HepG2 (cell line): ENCODE measurements around the gene COPS6. TPM values are rescaled to one million over a fixed set of nuclear protein-coding genes. Genes with fewer than 3 reads are reported as not detected.
A peak's percentile ranks its signal among the peaks of the same experiment; 100 is the strongest.

Experiments
- GPBP1L1 ChIP-seq: sonication (generic); formaldehyde crosslinking; IDR thresholded peaks from 2 replicates; pipeline ENCODE4 v1.5.0; 2020; ENCODE audit warnings: mild to moderate bottlenecking, missing genetic modification reagents
- HES4 ChIP-seq: sonication (generic); formaldehyde crosslinking; IDR thresholded peaks from 2 replicates; pipeline ENCODE4 v1.9.0; 2021; ENCODE audit warnings: mild to moderate bottlenecking, missing genetic modification reagents, borderline replicate concordance
- ISL2 ChIP-seq: sonication (generic); formaldehyde crosslinking; IDR thresholded peaks from 2 replicates; pipeline ENCODE4 v1.5.0; 2020; ENCODE audit warnings: missing genetic modification reagents
- MXI1 ChIP-seq: IDR thresholded peaks from 3 replicates; pipeline ENCODE4 v1.6.1; 2012; ENCODE audit warnings: low read depth, low read length, inconsistent platforms, borderline replicate concordance
- NR2C2 ChIP-seq: sonication (generic); formaldehyde crosslinking; IDR thresholded peaks from 2 replicates; pipeline ENCODE4 v1.4.0; 2020; ENCODE audit warnings: missing genetic modification reagents, mild to moderate bottlenecking, moderate library complexity, borderline replicate concordance
- RBFOX2 ChIP-seq: fragments of 200-400 bp; formaldehyde crosslinking; IDR thresholded peaks from 2 replicates; pipeline ENCODE4 v1.6.1; 2017; ENCODE audit warnings: low read depth, mild to moderate bottlenecking, low read length
- RFX3 ChIP-seq: IDR thresholded peaks from 2 replicates; pipeline ENCODE4 v1.6.1; 2016; ENCODE audit warnings: missing biosample characterization, missing genetic modification reagents
- RFXAP ChIP-seq: sonication (generic); formaldehyde crosslinking; IDR thresholded peaks from 2 replicates; pipeline ENCODE4 v1.4.0; 2020; ENCODE audit warnings: missing genetic modification reagents, borderline replicate concordance
- TEAD3 ChIP-seq: optimal IDR thresholded peaks from 2 replicates; pipeline ENCODE3; 2016; ENCODE audit warnings: borderline replicate concordance
- ZNF430 ChIP-seq: sonication (generic); formaldehyde crosslinking; IDR thresholded peaks from 2 replicates; pipeline ENCODE4 v1.9.0; 2021; ENCODE audit warnings: mild to moderate bottlenecking, missing genetic modification reagents
- ZNF543 ChIP-seq: sonication (generic); formaldehyde crosslinking; IDR thresholded peaks from 2 replicates; pipeline ENCODE4 v1.4.0; 2020; ENCODE audit warnings: mild to moderate bottlenecking, missing genetic modification reagents
- ZNF570 ChIP-seq: sonication (generic); formaldehyde crosslinking; IDR thresholded peaks from 2 replicates; pipeline ENCODE4 v1.4.0; 2020; ENCODE audit warnings: mild to moderate bottlenecking, missing genetic modification reagents, borderline replicate concordance
- ZNF574 ChIP-seq: sonication (generic); formaldehyde crosslinking; IDR thresholded peaks from 2 replicates; pipeline ENCODE4 v1.4.0; 2020; ENCODE audit warnings: missing genetic modification reagents
- ZNF616 ChIP-seq: sonication (generic); formaldehyde crosslinking; IDR thresholded peaks from 2 replicates; pipeline ENCODE4 v1.5.0; 2020; ENCODE audit warnings: low read depth, mild to moderate bottlenecking, missing genetic modification reagents
- ZSCAN9 ChIP-seq: IDR thresholded peaks from 2 replicates; pipeline ENCODE4 v1.6.1; 2016; ENCODE audit warnings: borderline replicate concordance
- polyA plus RNA-seq, 8 experiments: library from polyadenylated mRNA; depleted of rRNA in 3 of 8; stranded (reverse) in 7 of 8; unstranded in 1 of 8; fragments of >200 nt; fragmentation: Illumina TruSeq in 4 of 8; extraction: Trizol in 4 of 8; gene quantifications; 2 replicates each; pipeline versions ENCODE4 v1.2.1 to v1.2.3, GENCODE V29; 2011 to 2016; ENCODE audit warnings: low read depth in 4 of 8, missing spikeins in 1 of 8, mixed read lengths in 1 of 8; ENCODE audit not compliant: insufficient read depth in 1 of 8
- total RNA-seq, 5 experiments: library from RNA; depleted of rRNA; stranded (reverse); fragments of >200 nt; fragmentation: Illumina TruSeq; extraction: Trizol; gene quantifications; 2 replicates each; pipeline ENCODE4 v1.2.3, GENCODE V29; 2016; ENCODE audit warnings: low read depth in 1 of 5
- TF ChIP-seq, protein P1 (sequence below): IDR thresholded peaks from 2 replicates; pipeline ENCODE4 v1.6.1; 2016; ENCODE audit warnings: low read depth, control low read depth
- TF ChIP-seq, protein P2 (sequence below): sonication (generic); formaldehyde crosslinking; IDR thresholded peaks from 2 replicates; pipeline ENCODE4 v1.4.0; 2020; ENCODE audit warnings: missing genetic modification reagents; ENCODE audit errors: not compliant biosample characterization
- TF ChIP-seq, protein P3 (sequence below): sonication (generic); formaldehyde crosslinking; IDR thresholded peaks from 2 replicates; pipeline ENCODE4 v1.4.0; 2020; ENCODE audit warnings: missing genetic modification reagents, borderline replicate concordance

COPS6 gene
- total and polyA plus RNA-seq, 2 of the 13 experiments (the other 11 are each of a cell fraction or from before 2014, with no cell fraction given), result 33.4 to 117 TPM

DNA sequence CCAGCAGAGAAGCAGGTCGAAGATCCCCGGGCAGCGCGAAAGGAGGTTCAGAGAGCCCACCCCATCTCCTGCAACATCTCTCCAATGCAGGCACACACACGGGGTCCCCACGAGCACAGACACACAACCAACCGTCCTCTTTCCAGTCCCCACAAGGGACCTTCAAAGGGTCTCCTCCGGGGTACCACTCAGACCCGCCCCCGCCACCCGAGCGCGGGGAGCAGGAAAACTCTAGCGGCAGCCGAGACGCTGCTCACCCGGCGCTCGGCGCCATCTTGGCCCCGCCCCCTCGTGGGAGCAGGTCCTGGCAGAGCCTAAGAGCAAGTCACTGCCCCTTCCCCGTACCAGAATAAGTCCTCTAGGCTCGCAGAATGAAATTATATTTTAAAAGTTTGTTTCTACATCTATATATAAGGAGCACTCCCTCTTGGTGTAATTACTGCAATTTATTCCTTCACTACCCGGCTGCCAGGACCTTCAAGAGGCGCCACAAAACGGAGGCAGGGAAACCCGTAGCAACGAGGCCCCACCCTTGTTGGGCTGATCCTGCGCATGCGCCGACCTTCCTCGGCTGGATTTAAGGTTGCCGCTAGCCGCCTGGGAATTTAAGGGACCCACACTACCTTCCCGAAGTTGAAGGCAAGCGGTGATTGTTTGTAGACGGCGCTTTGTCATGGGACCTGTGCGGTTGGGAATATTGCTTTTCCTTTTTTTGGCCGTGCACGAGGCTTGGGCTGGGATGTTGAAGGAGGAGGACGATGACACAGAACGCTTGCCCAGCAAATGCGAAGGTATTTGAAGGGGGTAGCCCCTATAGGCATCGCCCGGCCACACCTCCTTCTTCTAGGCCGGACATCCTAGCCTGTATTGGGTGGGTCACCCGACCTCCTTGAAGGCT lies 30.6 kb downstream of the COPS6 start, which contains the start of the genes CNPY4 and TAF6 (continued):
- TF ChIP-seq, protein P1, sequence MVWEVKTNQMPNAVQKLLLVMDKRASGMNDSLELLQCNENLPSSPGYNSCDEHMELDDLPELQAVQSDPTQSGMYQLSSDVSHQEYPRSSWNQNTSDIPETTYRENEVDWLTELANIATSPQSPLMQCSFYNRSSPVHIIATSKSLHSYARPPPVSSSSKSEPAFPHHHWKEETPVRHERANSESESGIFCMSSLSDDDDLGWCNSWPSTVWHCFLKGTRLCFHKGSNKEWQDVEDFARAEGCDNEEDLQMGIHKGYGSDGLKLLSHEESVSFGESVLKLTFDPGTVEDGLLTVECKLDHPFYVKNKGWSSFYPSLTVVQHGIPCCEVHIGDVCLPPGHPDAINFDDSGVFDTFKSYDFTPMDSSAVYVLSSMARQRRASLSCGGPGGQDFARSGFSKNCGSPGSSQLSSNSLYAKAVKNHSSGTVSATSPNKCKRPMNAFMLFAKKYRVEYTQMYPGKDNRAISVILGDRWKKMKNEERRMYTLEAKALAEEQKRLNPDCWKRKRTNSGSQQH (CRISPR knock-in tag), result no peak
- TF ChIP-seq, protein P2, sequence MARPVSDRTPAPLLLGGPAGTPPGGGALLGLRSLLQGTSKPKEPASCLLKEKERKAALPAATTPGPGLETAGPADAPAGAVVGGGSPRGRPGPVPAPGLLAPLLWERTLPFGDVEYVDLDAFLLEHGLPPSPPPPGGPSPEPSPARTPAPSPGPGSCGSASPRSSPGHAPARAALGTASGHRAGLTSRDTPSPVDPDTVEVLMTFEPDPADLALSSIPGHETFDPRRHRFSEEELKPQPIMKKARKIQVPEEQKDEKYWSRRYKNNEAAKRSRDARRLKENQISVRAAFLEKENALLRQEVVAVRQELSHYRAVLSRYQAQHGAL (CRISPR knock-in tag), result no peak
- no peak for TF ChIP-seq ZNF543
- no peak for TF ChIP-seq GPBP1L1 (CRISPR knock-in tag)
- TF ChIP-seq RBFOX2, result peak; percentile 65
- TF ChIP-seq ZNF570, result 0 out of 2 replicates have a peak, but pooled peaks have one; percentile 43
- TF ChIP-seq TEAD3 (CRISPR knock-in tag), result peak; percentile 51
- TF ChIP-seq ZSCAN9 (CRISPR knock-in tag), result peak; percentile 44; the same call in 1 of the 2 replicates
- TF ChIP-seq ZNF616 (CRISPR knock-in tag), result peak; percentile 69; the same call in 1 of the 2 replicates
- TF ChIP-seq ISL2 (CRISPR knock-in tag), result peak; percentile 62
- peak; percentile 73 for TF ChIP-seq ZNF574 (CRISPR knock-in tag)
- no peak for TF ChIP-seq HES4 (CRISPR knock-in tag)
- peak; percentile 52; the same call in 1 of the 2 replicates for TF ChIP-seq ZNF430
- no peak; the same call in 1 of the 2 replicates for TF ChIP-seq NR2C2 (CRISPR knock-in tag)
- peak; percentile 83; the same call in 1 of the 2 replicates for TF ChIP-seq RFXAP (CRISPR knock-in tag)
- TF ChIP-seq MXI1, result peak; percentile 75; the same call in 1 of the 3 replicates
- TF ChIP-seq, protein P3, sequence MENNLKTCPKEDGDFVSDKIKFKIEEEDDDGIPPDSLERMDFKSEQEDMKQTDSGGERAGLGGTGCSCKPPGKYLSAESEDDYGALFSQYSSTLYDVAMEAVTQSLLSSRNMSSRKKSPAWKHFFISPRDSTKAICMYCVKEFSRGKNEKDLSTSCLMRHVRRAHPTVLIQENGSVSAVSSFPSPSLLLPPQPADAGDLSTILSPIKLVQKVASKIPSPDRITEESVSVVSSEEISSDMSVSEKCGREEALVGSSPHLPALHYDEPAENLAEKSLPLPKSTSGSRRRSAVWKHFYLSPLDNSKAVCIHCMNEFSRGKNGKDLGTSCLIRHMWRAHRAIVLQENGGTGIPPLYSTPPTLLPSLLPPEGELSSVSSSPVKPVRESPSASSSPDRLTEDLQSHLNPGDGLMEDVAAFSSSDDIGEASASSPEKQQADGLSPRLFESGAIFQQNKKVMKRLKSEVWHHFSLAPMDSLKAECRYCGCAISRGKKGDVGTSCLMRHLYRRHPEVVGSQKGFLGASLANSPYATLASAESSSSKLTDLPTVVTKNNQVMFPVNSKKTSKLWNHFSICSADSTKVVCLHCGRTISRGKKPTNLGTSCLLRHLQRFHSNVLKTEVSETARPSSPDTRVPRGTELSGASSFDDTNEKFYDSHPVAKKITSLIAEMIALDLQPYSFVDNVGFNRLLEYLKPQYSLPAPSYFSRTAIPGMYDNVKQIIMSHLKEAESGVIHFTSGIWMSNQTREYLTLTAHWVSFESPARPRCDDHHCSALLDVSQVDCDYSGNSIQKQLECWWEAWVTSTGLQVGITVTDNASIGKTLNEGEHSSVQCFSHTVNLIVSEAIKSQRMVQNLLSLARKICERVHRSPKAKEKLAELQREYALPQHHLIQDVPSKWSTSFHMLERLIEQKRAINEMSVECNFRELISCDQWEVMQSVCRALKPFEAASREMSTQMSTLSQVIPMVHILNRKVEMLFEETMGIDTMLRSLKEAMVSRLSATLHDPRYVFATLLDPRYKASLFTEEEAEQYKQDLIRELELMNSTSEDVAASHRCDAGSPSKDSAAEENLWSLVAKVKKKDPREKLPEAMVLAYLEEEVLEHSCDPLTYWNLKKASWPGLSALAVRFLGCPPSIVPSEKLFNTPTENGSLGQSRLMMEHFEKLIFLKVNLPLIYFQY, result no peak
- peak; percentile 78 for TF ChIP-seq RFX3 (CRISPR knock-in tag)
